ENCODE data around the gene PIK3C3.

Gene PIK3C3

GRCh38 chr18:42112657-42113420, 157.8 kb downstream of the PIK3C3 start:
- H2AFZ ChIP-seq (ENCODE audit: low read depth, low read length, severe bottlenecking): peak overlapping the region; percentile 86

GRCh38 chr18:42113529-42114191, 158.6 kb downstream of the PIK3C3 start:
- no peak for TF ChIP-seq EZH2phosphoT487 (conservative IDR thresholded peaks at IDR 0.05; ENCODE audit: low read length)
- no peak for TF ChIP-seq CTCF (IDR thresholded peaks at IDR 0.05; ENCODE audit: insufficient read depth, low read length, poor library complexity, severe bottlenecking)
- Histone ChIP-seq H3K79me2 (ENCODE audit: insufficient read depth, low read length) (no peaks in the 10 kb centered on the region), H3K27ac (ENCODE audit: low read depth, low read length) (no peak overlapping the region), H3K9ac (ENCODE audit: low read length) (no peak overlapping the region), H3K4me3 (ENCODE audit: insufficient read depth, low read length, poor library complexity, severe bottlenecking) (no peak overlapping the region), H3K27me3 (ENCODE audit: low read length) (no peaks in the 10 kb centered on the region), H3K9me3 (ENCODE audit: insufficient read depth, low read length) (no peaks in the 10 kb centered on the region), H3K36me3 (ENCODE audit: low read length) (no peaks in the 10 kb centered on the region), H3K9me2 (replicated peaks; ENCODE audit: insufficient read depth, low read length) (no peaks in the 10 kb centered on the region), H3K4me2 (ENCODE audit: low read depth, low read length, poor library complexity, severe bottlenecking) (no peak overlapping the region), H3F3A (ENCODE audit: insufficient read depth) (no peaks in the 10 kb centered on the region), H4K20me1 (ENCODE audit: low read depth, low read length) (no peaks in the 10 kb centered on the region), H2AFZ (ENCODE audit: low read depth, low read length, severe bottlenecking) (peak overlapping the region; percentile 86)

More at GRCh38 chr18:42112657-42113420, 157.8 kb downstream of the PIK3C3 start:
- Histone ChIP-seq H3K4me3 (ENCODE audit: insufficient read depth, low read length, poor library complexity, severe bottlenecking) (no peak overlapping the region), H3K9me2 (replicated peaks; ENCODE audit: insufficient read depth, low read length) (no peaks in the 10 kb centered on the region), H3K79me2 (ENCODE audit: insufficient read depth, low read length) (no peaks in the 10 kb centered on the region), H4K20me1 (ENCODE audit: low read depth, low read length) (no peaks in the 10 kb centered on the region), H3F3A (ENCODE audit: insufficient read depth) (no peaks in the 10 kb centered on the region), H3K9ac (ENCODE audit: low read length) (no peak overlapping the region), H3K36me3 (ENCODE audit: low read length) (no peaks in the 10 kb centered on the region), H3K4me2 (ENCODE audit: low read depth, low read length, poor library complexity, severe bottlenecking) (no peak overlapping the region), H3K27me3 (ENCODE audit: low read length) (no peaks in the 10 kb centered on the region), H3K27ac (ENCODE audit: low read depth, low read length) (no peak overlapping the region), H3K9me3 (ENCODE audit: insufficient read depth, low read length) (no peaks in the 10 kb centered on the region)
- TF ChIP-seq CTCF (IDR thresholded peaks at IDR 0.05; ENCODE audit: insufficient read depth, low read length, poor library complexity, severe bottlenecking) (no peak), EZH2phosphoT487 (conservative IDR thresholded peaks at IDR 0.05; ENCODE audit: low read length) (no peak)

- Histone ChIP-seq H3K9me3 (ENCODE audit: insufficient read depth, low read length) (no peaks in the 10 kb centered on the region), H2AFZ (ENCODE audit: low read depth, low read length, severe bottlenecking) (peak overlapping the region; percentile 86), H3K9ac (ENCODE audit: low read length) (no peak overlapping the region)
Measured at GRCh38 chr18:42114310-42114943, 159.4 kb downstream of the PIK3C3 start.

More at GRCh38 chr18:42114310-42114943, 159.4 kb downstream of the PIK3C3 start:
- Histone ChIP-seq H3K4me2 (ENCODE audit: low read depth, low read length, poor library complexity, severe bottlenecking) (no peak overlapping the region), H3K27me3 (ENCODE audit: low read length) (no peaks in the 10 kb centered on the region), H4K20me1 (ENCODE audit: low read depth, low read length) (no peaks in the 10 kb centered on the region), H3K27ac (ENCODE audit: low read depth, low read length) (no peak overlapping the region), H3F3A (ENCODE audit: insufficient read depth) (no peaks in the 10 kb centered on the region), H3K9me2 (replicated peaks; ENCODE audit: insufficient read depth, low read length) (no peaks in the 10 kb centered on the region), H3K4me3 (ENCODE audit: insufficient read depth, low read length, poor library complexity, severe bottlenecking) (no peak overlapping the region), H3K79me2 (ENCODE audit: insufficient read depth, low read length) (no peaks in the 10 kb centered on the region), H3K36me3 (ENCODE audit: low read length) (no peaks in the 10 kb centered on the region)
- TF ChIP-seq EZH2phosphoT487 (conservative IDR thresholded peaks at IDR 0.05; ENCODE audit: low read length) (no peak), CTCF (IDR thresholded peaks at IDR 0.05; ENCODE audit: insufficient read depth, low read length, poor library complexity, severe bottlenecking) (peak; percentile 78)
